ENCODE measurements around the gene SNTG2. TPM values are rescaled to one million over a fixed set of nuclear protein-coding genes. Genes with fewer than 3 reads are reported as not detected.

Gene SNTG2
- total and polyA plus RNA-seq, 4 donors, result 4.5 to 7.0 TPM; not detected in 2

GRCh38 chr2:1162768-1163584, 212.3 kb downstream of the SNTG2 start:
- Histone ChIP-seq H3K36me3 (ENCODE audit: control insufficient read depth in 1 of 2, insufficient read depth in 2 of 2, low read length in 1 of 2) (no peaks in the 10 kb centered on the region), H3K4me3 (ENCODE audit: low read length in 2 of 2) (no peak overlapping the region), H3K9me3 (ENCODE audit: control insufficient read depth, low read length) (no peaks in the 10 kb centered on the region), H3K27me3 (ENCODE audit: control insufficient read depth in 1 of 2, insufficient read depth in 2 of 2, low read length in 1 of 2) (no peaks in the 10 kb centered on the region), H3K27ac (ENCODE audit: low read depth in 1 of 2, low read length in 2 of 2) (no peak overlapping the region), H3K4me1 (ENCODE audit: control insufficient read depth in 1 of 2, insufficient read depth in 2 of 2, low read length in 2 of 2) (no peaks in the 10 kb centered on the region)
- DNase-seq (no peak), ATAC-seq (ENCODE audit: low FRiP score) (no peak)
- 79 to 83% methylated on average over 12 of the region's 12 CpGs for WGBS, 2 donors
- intact Hi-C loops (cut with DNase I), result no loop called here

GRCh38 chr2:1166976-1167375, 216.3 kb downstream of the SNTG2 start:
- 95 to 96% methylated on average over 14 of the region's 14 CpGs for WGBS, 2 donors
- Histone ChIP-seq H3K27ac (ENCODE audit: low read depth in 1 of 2, low read length in 2 of 2) (no peak overlapping the region), H3K4me1 (ENCODE audit: control insufficient read depth in 1 of 2, insufficient read depth in 2 of 2, low read length in 2 of 2) (no peaks in the 10 kb centered on the region), H3K36me3 (ENCODE audit: control insufficient read depth in 1 of 2, insufficient read depth in 2 of 2, low read length in 1 of 2) (no peaks in the 10 kb centered on the region), H3K9me3 (ENCODE audit: control insufficient read depth, low read length) (no peaks in the 10 kb centered on the region), H3K27me3 (ENCODE audit: control insufficient read depth in 1 of 2, insufficient read depth in 2 of 2, low read length in 1 of 2) (no peaks in the 10 kb centered on the region), H3K4me3 (ENCODE audit: low read length in 2 of 2) (no peak overlapping the region)
- ATAC-seq (ENCODE audit: low FRiP score) (no peak), DNase-seq (no peak)
- intact Hi-C loops (cut with DNase I), result no loop called here

- Histone ChIP-seq H3K9me3 (ENCODE audit: control insufficient read depth, low read length) (no peaks in the 10 kb centered on the region), H3K4me1 (ENCODE audit: control insufficient read depth in 1 of 2, insufficient read depth in 2 of 2, low read length in 2 of 2) (no peaks in the 10 kb centered on the region), H3K36me3 (ENCODE audit: control insufficient read depth in 1 of 2, insufficient read depth in 2 of 2, low read length in 1 of 2) (no peaks in the 10 kb centered on the region), H3K27me3 (ENCODE audit: control insufficient read depth in 1 of 2, insufficient read depth in 2 of 2, low read length in 1 of 2) (no peaks in the 10 kb centered on the region), H3K27ac (ENCODE audit: low read depth in 1 of 2, low read length in 2 of 2) (no peak overlapping the region), H3K4me3 (ENCODE audit: low read length in 2 of 2) (no peak overlapping the region)
- DNase-seq (no peak), ATAC-seq (ENCODE audit: low FRiP score) (no peak)
- 90 to 93% methylated on average over 10 of the region's 10 CpGs for WGBS, 2 donors
- intact Hi-C loops (cut with DNase I), result no loop called here
Measured at GRCh38 chr2:1168846-1169245, 218.2 kb downstream of the SNTG2 start.

GRCh38 chr2:1169291-1169949, 218.8 kb downstream of the SNTG2 start:
- no peak overlapping the region for H3K27ac ChIP-seq (ENCODE audit: low read depth in 1 of 2, low read length in 2 of 2)
- DNase-seq (no peak), ATAC-seq (ENCODE audit: low FRiP score) (no peak)
- H3K27me3 ChIP-seq (ENCODE audit: control insufficient read depth in 1 of 2, insufficient read depth in 2 of 2, low read length in 1 of 2), result no peaks in the 10 kb centered on the region
- WGBS, 2 donors, result 84 to 85% methylated on average over 13 of the region's 13 CpGs
- no peaks in the 10 kb centered on the region for H3K9me3 ChIP-seq (ENCODE audit: control insufficient read depth, low read length)
- no peak overlapping the region for H3K4me3 ChIP-seq (ENCODE audit: low read length in 2 of 2)
- no peaks in the 10 kb centered on the region for H3K4me1 ChIP-seq (ENCODE audit: control insufficient read depth in 1 of 2, insufficient read depth in 2 of 2, low read length in 2 of 2)
- intact Hi-C loops (cut with DNase I), result no loop called here
- H3K36me3 ChIP-seq (ENCODE audit: control insufficient read depth in 1 of 2, insufficient read depth in 2 of 2, low read length in 1 of 2), result no peaks in the 10 kb centered on the region

DNA sequence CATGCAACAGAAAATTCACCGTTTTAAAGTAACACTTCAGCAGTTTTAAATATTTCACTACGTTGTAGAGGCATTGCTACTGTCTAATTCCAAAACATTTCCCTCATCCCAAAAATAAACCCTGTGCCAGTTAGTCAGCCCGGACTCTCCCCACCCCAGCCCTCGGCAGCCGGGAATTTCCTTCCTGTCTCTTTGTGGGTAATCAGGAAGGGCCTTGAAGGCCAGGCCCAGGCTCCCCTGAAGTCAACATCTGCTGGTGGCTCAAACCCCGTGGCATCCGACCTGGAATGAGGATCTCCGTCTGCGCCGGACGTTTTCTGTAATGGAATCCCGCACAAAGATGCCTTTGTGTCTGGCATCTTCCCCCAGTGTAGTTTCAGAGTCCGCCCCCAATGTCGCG, 219.6 kb downstream of the SNTG2 start:
- 51% methylated on average over 15 of the region's 15 CpGs for WGBS, 2 donors
- H3K4me3 ChIP-seq (ENCODE audit: low read length in 2 of 2), result no peak overlapping the region

GRCh38 chr2:1170711-1171110, 220.1 kb downstream of the SNTG2 start:
- Histone ChIP-seq H3K4me1 (ENCODE audit: control insufficient read depth in 1 of 2, insufficient read depth in 2 of 2, low read length in 2 of 2) (no peaks in the 10 kb centered on the region), H3K4me3 (ENCODE audit: low read length in 2 of 2) (no peak overlapping the region), H3K27me3 (ENCODE audit: control insufficient read depth in 1 of 2, insufficient read depth in 2 of 2, low read length in 1 of 2) (peaks cover 0 to 2% of the 10 kb centered on the region in 2 donors), H3K36me3 (ENCODE audit: control insufficient read depth in 1 of 2, insufficient read depth in 2 of 2, low read length in 1 of 2) (no peaks in the 10 kb centered on the region), H3K9me3 (ENCODE audit: control insufficient read depth, low read length) (peaks cover 2% of the 10 kb centered on the region), H3K27ac (ENCODE audit: low read depth in 1 of 2, low read length in 2 of 2) (no peak overlapping the region)
- intact Hi-C loops (cut with DNase I), result no loop called here
- ATAC-seq (ENCODE audit: low FRiP score) (no peak), DNase-seq (no peak)
- WGBS, 2 donors, result 56 to 62% methylated on average over 5 of the region's 5 CpGs

More for the DNA sequence above, 219.6 kb downstream of the SNTG2 start:
- Histone ChIP-seq H3K36me3 (ENCODE audit: control insufficient read depth in 1 of 2, insufficient read depth in 2 of 2, low read length in 1 of 2) (no peaks in the 10 kb centered on the region), H3K27me3 (ENCODE audit: control insufficient read depth in 1 of 2, insufficient read depth in 2 of 2, low read length in 1 of 2) (no peaks in the 10 kb centered on the region), H3K4me1 (ENCODE audit: control insufficient read depth in 1 of 2, insufficient read depth in 2 of 2, low read length in 2 of 2) (no peaks in the 10 kb centered on the region), H3K9me3 (ENCODE audit: control insufficient read depth, low read length) (no peaks in the 10 kb centered on the region), H3K27ac (ENCODE audit: low read depth in 1 of 2, low read length in 2 of 2) (no peak overlapping the region)
- no peak for DNase-seq
- ATAC-seq (ENCODE audit: low FRiP score), result no peak
- intact Hi-C loops (cut with DNase I), result no loop called here

- H3K4me1 ChIP-seq (ENCODE audit: control insufficient read depth in 1 of 2, insufficient read depth in 2 of 2, low read length in 2 of 2), result no peaks in the 10 kb centered on the region
- no peak for ATAC-seq (ENCODE audit: low FRiP score)
- 74 to 78% methylated on average over 5 of the region's 5 CpGs for WGBS, 2 donors
- DNase-seq, result no peak
- no peak overlapping the region for H3K27ac ChIP-seq (ENCODE audit: low read depth in 1 of 2, low read length in 2 of 2)
- peaks cover 0 to 2% of the 10 kb centered on the region in 2 donors for H3K27me3 ChIP-seq (ENCODE audit: control insufficient read depth in 1 of 2, insufficient read depth in 2 of 2, low read length in 1 of 2)
- no peaks in the 10 kb centered on the region for H3K36me3 ChIP-seq (ENCODE audit: control insufficient read depth in 1 of 2, insufficient read depth in 2 of 2, low read length in 1 of 2)
- no peak overlapping the region for H3K4me3 ChIP-seq (ENCODE audit: low read length in 2 of 2)
- peaks cover 2% of the 10 kb centered on the region for H3K9me3 ChIP-seq (ENCODE audit: control insufficient read depth, low read length)
- intact Hi-C loops (cut with DNase I), result no loop called here
Measured at GRCh38 chr2:1173528-1173927, 222.9 kb downstream of the SNTG2 start.

- intact Hi-C loops (cut with DNase I), result no loop called here
- Histone ChIP-seq H3K36me3 (ENCODE audit: control insufficient read depth in 1 of 2, insufficient read depth in 2 of 2, low read length in 1 of 2) (no peaks in the 10 kb centered on the region), H3K9me3 (ENCODE audit: control insufficient read depth, low read length) (peaks cover 1% of the 10 kb centered on the region), H3K27me3 (ENCODE audit: control insufficient read depth in 1 of 2, insufficient read depth in 2 of 2, low read length in 1 of 2) (no peaks in the 10 kb centered on the region), H3K4me1 (ENCODE audit: control insufficient read depth in 1 of 2, insufficient read depth in 2 of 2, low read length in 2 of 2) (no peaks in the 10 kb centered on the region), H3K27ac (ENCODE audit: low read depth in 1 of 2, low read length in 2 of 2) (no peak overlapping the region), H3K4me3 (ENCODE audit: low read length in 2 of 2) (no peak overlapping the region)
- WGBS, 2 donors, result 90 to 93% methylated on average over 3 of the region's 3 CpGs
- ATAC-seq (ENCODE audit: low FRiP score) (no peak), DNase-seq (no peak)
Measured at GRCh38 chr2:1181893-1182292, 231.2 kb downstream of the SNTG2 start.

DNA sequence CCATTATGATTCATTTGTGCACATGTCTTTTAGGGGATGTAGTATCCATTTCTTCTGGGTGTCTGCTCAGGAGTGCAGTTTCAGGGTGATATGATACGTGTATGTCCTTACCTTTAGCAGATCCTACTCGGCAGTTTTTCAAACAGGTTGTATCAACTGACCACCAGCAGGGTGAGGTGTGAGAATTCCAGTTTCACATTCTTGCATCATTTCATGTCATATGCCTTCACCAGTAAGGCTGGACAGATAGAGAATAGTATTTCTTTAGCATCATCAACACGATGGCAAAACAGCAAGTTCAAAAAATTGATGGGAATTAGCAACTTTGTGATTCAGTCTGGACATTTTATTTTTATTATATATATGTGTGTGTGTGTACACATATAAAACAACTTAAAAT, 232.7 kb downstream of the SNTG2 start:
- no peaks in the 10 kb centered on the region for H3K4me1 ChIP-seq (ENCODE audit: control insufficient read depth in 1 of 2, insufficient read depth in 2 of 2, low read length in 2 of 2)
- WGBS, 2 donors, result 86 to 90% methylated on average over 3 of the region's 3 CpGs
- H3K27me3 ChIP-seq (ENCODE audit: control insufficient read depth in 1 of 2, insufficient read depth in 2 of 2, low read length in 1 of 2), result no peaks in the 10 kb centered on the region
- H3K4me3 ChIP-seq (ENCODE audit: low read length in 2 of 2), result no peak overlapping the region
- ATAC-seq (ENCODE audit: low FRiP score), result no peak
- no peak for DNase-seq
- no peak overlapping the region for H3K27ac ChIP-seq (ENCODE audit: low read depth in 1 of 2, low read length in 2 of 2)
- H3K9me3 ChIP-seq (ENCODE audit: control insufficient read depth, low read length), result peaks cover 1% of the 10 kb centered on the region
- H3K36me3 ChIP-seq (ENCODE audit: control insufficient read depth in 1 of 2, insufficient read depth in 2 of 2, low read length in 1 of 2), result no peaks in the 10 kb centered on the region
- intact Hi-C loops (cut with DNase I), result no loop called here
